Fibroblast of gingiva (primary cell): ENCODE results near the gene HMOX2.

Experiments used
- DNase-seq: peaks from one replicate; pipeline ENCODE4 v3.0.0-alpha.2; 2011; ENCODE audit warnings: low read depth

Gene HMOX2

DNA sequence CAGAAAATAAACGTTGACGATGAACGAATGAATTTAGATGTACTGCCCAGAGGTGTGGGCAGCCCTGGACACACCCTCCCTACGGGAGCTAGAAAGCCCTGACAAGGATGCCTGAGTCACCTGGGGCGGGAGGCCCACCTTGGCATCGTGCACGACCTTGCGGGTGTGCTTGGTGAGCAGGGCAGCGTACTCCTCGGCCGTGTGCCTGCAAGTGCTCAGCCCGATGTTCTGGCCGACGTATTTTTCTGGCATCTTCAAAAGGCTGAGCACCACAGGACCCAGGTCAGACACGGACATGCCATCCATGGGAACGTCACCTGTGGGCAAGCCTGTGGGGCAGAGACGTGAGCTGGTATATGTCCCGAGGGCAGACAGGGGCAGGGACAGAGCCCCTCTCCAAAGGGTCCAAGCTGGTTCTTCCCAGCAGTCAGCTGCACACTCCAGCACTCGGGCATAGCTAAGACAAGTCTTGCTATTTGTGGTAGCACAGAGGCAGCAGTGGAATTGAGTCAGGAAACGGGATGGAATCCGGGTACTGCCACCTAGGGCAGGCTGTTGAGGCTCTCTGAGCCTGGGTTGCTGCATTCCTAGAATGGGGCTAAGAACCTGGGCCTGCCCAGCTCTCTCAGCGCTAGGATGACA, 12.6 kb upstream of the HMOX2 start:
- DNase-seq = no peak

DNA sequence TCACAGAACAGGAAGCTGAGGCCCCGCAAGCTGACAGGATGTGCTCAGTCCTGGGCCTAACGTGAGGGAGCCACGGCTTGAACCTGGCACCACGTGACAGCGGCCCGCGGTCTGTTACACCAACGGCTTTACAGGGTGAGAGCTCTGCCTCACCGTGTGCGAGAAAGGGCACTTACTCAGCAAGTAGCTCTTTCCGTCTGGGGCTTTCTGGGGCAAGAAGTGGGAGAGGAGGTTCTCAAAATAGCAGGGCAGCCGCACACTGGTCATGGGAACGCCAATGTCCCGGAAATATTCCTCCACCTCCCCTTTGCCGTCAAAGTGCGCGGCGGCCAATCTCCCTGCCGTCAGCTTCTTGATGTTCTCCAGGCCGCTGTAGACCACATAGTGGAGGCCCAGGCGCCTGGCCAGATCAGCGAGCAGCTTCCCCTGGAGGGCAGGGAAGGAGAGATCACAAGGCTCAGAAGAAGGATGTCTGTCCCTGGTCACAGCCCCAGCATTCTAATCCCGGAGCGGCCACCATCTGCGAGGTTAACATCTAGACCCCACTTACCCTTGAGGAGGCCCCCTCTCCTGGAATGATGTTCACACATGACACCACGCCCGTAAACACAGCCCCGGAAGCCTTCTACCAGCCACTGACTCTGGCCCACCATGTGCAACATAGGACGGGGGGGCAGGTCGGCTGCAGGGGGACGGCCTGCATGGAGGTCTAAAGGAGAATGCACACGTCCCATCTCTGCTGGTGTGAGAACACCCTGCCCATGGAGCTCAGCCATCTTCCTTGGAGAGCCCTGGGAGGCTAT, 10.0 kb upstream of the HMOX2 start:
- DNase-seq = no peak

DNA sequence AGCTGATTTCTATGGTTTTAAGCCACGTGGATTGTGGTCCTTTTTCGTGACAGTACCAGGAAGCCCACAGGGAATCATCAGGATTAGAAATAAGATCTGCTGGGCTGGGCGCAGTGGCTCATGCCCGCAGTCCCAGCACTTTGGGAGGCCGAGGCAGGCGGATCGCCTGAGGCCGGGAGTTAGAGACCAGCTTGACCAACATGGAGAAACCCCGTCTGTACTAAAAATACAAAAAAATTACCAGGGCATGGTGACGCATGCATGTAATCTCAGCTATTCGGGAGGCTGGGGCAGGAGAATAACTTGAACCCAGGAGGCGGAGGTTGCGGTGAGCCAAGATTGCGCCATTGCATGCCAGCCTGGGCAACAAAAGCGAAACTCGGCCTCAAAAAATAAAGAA, 8.3 kb upstream of the HMOX2 start:
- no peak for DNase-seq

DNA sequence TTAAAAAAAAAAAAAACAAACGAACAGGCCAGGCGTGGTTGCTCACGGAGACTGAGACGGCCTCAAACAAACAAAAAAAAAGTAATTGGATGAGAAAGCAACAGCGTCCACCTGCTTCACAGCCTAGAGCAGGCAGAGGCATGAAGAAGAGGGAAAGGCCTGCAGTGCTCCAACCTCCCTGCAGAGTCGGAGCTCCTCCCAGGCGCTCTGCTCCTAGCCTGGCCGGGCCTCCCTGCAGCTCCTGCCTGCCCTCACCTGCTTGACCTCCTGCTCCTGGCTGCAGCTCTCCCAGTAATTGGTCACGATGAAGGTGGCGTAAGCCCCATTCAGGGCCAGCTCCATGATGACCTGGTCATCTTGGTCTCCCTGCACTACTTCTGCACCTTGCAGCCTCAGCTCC, 7.2 kb upstream of the HMOX2 start:
- DNase-seq = no peak

DNA sequence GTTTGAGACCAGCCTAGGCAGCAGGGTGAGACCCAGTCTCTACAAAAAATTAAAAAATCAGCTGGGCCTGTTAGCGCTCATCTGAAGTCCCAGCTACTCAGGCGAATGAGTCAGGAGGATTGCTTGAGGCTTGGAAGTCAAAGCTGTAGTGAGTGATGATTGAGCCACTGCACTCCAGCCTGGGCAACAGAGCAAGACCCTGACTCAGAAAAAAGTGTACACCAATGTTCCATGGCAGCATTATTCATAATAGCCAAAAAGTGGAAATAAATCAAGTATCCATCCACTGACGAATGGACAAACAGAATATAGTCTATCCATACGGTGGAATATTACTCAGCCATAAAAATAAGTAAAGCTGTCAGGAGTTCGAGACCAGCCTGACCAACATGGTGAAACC, 4.3 kb upstream of the HMOX2 start:
- no peak for DNase-seq

DNA sequence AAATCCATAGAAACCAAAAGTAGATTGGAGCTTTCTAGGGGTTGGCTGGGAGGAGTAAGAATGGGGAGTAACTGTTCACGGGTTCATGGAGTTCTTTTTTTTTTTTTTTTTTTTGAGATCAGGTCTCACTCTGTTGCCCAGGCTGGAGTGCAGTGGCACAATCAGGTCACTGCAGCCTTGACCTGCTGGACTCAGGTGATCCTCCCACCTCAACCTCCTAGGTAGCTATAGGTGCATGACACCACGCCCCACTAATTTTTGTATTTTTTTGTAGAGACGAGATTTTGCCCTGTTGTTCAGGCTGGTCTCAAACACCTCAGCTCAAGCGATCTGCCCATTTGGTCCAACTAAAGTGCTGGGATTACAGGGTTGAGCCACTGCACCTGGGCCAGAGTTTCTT, 3.3 kb upstream of the HMOX2 start:
- no peak for DNase-seq

DNA sequence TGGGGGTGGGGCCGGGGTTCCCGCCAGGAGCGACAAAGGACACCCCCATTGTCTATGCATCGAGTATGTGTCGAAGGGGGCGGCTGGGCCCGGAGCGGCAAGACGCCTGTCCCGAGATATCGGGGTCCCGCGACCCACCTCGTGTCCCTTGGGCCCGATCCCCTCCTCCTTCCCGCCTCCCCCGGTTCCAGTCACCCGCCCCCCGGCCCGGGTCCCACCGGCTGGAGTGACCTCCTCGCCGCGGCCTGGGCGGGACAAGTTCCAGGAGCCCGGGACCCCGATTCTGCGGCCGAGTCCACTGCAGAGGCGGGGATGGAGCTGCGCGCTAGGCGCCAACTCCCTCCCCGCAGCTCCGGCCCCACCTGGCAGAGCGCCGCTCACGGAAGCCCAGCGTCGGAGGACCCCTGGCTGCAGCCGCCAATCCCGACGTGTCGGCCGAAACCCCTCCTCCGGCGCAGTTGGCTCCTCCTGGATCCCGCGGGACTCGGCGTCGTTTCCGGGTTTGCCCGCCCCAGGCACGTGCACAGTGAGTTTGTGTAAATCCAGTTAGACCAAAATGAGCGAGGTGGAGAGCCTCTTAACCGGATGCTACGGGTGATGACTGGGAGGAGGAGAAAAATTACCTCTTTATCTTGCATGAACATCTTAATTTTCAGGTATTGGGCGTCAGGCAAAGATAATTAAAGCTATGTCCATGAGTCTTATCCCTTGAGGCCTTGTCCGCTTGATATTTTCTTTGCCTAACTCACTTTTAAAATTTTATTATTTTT, 1.8 kb upstream of the HMOX2 start, which contains the start of gene NMRAL1:
TSS of gene NMRAL1 (minus strand) at position 434 of the 770 bp plus-strand sequence. CDS start 493 bp downstream, outside the sequence.
- peak; percentile 88 for DNase-seq

DNA sequence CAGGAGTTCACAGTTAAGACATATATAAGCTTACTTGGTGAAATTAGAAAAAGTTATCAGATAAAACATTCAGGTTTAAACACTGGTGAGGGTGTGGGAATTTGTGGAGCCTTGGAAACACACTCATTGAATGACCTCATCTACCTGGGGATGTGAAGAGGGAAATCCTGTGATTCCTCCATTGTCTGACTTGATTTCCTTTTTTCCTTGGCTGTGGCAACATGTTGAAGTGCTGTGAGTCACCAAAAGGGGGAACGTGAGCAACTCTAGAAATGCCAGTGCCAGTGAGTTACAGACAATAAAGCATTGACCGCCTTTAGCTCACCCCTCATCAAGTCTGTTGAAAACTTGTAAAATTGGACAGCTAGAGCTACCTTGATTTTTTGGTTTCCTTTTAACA, 1.8 kb downstream of the HMOX2 start:
- DNase-seq = peak; percentile 34

DNA sequence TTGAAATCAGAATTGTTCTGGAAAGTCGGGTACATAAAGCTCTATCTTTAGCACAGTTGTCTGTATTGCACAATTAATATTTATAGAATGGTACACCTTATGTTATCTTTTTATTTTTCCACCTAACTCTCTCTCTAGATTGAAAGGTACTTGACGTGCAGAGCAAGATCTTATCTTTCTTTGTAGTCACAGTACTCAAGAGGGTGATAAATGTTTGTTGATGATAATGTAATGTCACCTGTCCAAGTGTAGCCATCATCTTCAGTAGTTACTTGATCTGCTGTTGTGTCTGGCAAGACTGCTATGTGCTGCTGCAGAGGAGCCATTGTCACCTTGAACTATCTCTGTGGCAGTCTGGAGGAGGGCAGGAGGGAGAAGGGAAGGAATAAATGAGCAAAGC, 5.3 kb downstream of the HMOX2 start:
- no peak for DNase-seq

DNA sequence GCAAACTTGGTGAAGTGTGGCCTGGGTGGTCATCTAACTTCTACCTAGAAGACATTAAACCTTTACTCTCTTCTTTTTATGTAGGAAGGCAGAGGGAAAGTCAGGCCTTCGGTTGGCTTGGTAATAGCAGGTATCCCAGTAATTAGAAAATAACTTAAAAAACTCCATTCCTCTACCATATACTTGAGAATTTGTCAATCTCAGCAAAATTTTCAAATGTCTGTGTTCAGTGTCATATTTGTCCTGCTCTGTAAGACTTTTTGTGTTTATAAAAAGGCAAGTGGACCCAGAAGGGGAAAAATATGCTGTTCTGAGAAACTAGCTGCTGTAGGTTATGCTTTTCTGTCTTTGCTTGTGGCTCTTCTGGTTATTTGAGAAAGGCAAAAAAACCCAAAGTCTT, 5.8 kb downstream of the HMOX2 start:
- no peak for DNase-seq

DNA sequence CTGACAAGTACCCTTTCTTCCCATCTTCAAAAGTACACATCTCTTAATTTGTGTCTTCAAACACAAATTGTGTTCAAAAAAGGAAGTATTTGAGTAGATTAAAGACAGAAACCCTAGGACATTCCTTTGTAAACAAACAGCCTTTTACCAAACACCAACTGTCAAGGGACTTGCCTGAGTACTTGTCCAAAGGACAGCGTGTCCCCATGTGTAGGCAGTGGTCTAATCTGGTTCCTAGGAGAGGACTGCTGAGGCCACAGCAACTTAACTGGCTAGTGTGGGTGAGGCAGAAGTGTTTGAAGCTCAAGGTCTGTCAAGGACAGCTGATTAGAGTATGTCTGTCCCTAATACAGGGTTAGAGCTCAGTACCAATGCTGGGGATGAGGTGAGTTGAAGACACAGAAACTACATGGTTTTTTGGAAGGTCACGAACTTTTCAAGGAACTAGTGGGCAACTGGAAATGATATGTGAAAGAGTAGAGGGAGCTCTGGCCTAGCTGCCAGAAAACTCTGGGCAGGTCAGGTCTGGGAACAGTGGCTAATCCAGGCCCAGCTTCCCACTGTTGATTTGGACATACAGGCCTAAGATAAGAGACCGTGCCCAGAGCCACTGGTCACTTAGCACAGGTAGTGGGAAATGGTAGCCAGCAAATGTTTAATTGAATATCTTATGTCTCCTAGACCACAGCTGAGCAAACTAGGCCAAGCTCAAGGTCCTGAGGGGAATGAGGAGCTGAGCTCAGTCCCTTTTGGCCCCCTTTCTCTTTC, 10.1 kb downstream of the HMOX2 start:
- peak; percentile 30 for DNase-seq

DNA sequence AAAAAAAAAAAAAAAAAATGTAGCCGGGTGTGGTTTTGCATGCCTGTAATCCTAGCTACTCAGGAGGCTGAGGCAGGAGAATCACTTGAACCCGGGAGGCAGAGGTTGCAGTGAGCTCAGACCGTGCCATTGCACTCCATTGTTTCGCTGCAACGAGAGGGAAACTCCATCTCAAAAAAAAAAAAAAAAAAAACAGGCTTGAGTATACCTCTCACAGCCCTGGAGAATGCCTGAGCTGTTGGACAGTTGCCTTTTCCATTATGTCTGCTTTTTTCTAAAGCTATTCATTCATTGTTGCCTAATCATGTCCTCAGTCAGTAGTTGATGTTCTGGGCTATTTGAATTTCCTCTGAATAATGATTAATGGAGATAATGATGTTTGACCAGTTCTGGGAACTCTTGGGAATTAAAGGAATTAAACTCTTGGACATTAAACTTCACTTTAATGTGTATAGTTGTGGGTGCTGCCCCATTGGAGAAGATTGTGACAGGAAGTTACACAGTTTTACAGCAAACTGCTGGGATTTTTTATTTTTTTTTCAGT, 11.8 kb downstream of the HMOX2 start:
- peak; percentile 45 for DNase-seq

DNA sequence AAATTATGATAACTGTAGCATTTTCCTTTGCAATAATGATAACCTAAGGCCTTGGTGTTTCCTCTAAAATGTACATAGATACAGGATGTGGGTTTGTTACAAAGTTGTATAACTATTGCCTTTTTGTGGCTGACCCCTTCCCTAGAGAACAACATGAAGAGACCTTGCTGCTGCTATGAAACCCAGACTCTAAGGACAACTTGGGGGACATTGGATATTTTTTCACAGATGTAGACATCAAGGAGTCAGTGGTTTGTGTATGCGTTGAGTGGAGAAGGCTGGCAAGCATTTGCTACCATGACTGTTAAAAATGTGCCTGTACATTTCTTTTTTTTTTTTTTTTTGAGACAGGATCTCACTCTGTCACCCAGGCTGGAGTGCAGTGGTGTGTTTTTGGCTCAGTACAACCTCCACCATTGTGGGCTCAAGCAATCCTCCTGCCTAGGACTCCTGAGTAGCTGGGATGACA, 12.3 kb downstream of the HMOX2 start:
- no peak for DNase-seq

DNA sequence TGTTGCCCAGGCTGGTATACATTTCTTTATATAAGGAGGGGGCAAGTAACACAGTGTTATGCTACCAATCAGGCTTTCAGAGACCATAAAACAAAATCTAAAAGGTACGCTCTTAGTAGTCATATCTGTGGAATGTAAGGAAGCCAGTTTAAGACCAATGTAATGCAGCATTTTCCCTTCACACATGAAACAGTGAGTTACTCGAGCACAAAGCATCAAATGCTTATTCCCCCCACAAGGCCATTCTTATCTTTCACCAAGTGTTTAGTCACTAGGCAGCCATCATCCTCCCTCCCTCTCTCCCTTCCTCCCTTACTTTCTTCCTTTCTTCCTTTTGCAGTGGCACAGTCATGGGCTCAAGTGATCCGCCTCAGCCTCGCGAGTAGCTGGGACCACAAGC, 12.8 kb downstream of the HMOX2 start:
- DNase-seq = no peak

DNA sequence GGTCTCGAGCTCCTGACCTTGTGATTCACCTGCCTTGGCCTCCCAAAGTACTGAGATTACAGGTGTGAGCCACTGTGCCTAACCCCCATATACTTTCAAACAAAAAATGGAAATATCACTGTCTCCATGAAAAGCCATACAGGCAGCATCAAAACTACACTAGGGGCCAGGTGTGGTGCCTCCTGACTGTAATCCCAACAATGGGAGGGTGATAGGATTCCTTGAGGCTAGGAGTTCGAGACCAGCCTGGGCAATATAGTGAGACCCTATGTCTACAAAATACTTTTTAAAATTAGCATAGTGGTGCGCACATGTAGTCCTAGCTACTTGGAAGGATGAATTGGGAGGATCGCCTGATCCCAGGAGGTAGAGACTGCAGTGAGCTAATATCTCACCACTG, 15.7 kb downstream of the HMOX2 start:
- no peak for DNase-seq

DNA sequence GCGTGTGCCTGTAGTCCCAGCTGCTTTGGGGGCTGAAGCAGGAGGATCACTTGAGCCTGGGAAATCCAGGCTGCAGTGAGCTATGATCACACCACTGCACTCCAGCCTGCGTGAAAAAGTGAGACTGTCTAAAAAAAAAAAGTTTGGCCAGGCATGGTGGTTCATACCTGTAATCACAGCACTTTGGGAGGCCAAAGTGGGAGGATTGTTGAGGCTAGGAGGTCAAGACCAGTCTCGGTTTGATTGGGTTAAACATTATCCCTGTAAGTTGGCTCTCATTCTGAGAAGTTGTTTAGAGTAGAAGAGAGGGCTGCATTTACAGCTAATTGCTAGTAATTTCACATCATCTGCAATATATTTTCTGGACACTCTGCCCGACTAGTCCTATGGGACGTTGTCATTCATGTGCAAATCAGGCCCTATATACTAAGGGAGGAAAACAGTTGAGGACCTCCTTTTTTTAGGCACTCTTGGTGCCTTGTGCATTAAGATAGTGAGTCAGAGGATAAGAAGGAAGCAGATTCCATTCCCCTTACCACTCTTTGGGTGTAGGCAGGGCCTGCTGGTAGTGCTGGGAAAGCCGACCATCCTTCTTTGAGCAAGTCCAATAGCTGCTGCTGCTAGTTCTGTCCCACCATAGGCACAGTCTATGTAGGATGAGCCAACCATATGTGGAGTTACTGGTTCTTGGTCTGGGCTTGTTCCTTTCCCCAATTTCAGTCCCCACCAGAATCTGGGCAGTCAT, 18.7 kb downstream of the HMOX2 start:
- peak; percentile 40 for DNase-seq

DNA sequence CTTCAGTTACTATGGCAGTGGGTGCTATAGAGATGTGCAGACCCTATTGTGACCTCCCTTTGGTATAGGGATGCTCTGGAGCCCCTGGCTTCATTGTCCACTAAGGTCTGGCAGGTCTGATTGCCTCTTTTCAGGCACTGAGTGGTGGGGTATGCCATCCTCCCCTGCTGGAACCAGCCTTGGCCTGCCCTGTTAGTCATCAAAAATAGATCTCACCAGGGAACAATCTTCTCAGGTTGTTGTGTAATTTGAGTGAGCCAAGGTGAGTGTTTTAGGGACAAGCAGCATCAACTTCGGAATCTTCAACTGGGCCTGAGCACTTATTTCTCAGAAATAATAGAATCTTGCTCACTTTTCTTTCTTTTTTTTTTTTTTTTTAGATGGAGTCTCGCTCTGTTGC, 19.6 kb downstream of the HMOX2 start:
- DNase-seq = no peak

DNA sequence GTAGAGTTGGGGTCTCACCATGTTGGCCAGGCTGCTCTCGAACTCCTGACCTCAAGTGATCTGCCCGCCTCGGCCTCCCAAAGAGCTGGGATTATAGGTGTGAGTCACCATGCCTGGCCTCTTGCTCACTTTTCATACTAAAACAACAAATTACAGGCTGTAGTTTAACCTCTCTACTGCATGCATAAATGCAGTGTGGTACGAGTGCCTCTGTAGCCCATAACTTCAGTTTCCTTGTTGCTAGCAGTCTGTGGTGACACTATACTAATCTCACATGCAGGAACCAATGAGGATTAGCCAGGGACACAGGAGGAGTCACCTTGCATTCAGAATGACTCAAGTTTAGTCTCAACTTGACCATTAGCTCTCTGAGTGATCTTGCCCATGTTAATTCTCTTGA, 20.1 kb downstream of the HMOX2 start:
- DNase-seq = peak; percentile 18

DNA sequence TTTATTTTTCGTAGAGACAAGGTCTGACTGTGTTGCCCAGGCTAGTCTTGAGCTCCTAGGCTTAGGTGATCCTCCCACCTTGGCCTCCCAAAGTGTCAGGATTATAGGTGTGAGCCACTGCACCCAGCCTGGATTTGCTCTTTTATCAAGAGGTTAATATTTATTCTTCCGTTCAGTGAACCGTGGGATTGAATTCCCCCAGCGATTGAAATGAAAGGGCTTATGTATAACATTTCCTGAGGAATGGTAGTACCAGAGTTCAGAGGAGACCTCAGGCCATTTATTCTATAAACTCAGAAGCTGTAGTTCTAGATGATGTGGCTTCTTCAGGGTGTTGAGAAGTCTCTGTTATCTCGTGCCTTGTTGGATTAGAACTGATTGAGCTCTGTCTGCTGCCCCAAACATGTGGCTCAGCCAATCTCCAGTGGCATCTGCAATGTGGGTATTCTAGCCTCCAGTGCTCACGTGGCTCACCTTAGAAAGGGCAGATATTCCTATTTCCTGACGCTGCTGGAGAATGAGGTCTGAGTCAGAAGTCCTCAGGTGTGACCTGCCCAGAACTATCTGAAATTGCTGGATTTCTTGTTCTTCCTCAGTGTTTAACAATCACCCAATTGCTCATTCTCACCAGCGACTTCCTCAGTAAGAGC, 22.5 kb downstream of the HMOX2 start:
- no peak for DNase-seq

DNA sequence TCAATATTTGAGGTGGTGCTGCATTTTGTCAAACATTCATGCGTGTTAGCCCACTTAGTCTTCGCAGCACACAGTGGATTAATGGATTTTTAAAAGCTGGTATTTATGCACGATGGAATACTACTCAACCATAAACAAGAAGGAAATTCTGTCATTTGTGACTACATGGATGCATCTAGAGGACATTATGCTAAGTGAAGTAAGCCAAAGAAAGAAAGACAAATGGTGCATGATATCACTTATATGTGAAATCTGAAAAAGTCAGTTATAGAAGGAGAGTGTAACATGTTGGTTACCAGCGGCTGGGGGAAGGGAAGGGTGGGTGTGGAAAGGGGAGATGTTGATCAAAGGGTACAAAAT, 23.0 kb downstream of the HMOX2 start:
- no peak for DNase-seq

DNA sequence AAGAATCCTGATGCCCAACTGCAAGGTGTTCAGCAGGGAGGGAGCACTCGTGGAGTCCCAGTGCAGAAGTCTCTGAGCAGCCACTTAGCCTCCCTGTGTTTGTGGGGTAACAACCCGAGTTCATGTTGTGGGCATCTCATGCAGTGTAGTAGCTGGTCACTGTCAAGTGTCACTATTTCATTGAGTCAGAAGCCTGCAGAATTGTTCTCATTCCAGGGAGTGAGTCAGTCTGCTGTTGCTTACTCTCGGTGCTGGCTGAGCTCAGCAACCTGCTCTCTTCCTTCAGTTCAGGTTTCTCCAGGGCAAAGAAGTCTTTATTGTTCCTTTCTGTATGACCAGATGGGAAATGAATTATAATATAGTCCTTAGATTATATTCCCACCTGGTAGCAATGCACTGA, 24.1 kb downstream of the HMOX2 start:
- DNase-seq = peak; percentile 57
